Subcutaneous abdominal adipose tissue (tissue), 5 donors: Measurements from ENCODE around the gene MCTP1.

ENCODE experiments used
- H3K27ac ChIP-seq: one replicate; pipeline ENCODE4 v1.7.0; 2013; ENCODE audit warnings: low read depth, mild to moderate bottlenecking, inconsistent platforms, low read length, moderate library complexity
- H3K27me3 ChIP-seq, 5 donors: one replicate each; pipeline ENCODE4 v1.7.0; 2013; ENCODE audit warnings: low read length in 5 of 5, inconsistent platforms in 1 of 5; ENCODE audit not compliant: control insufficient read depth in 5 of 5, insufficient read depth in 4 of 5
- H3K36me3 ChIP-seq, 5 donors: one replicate each; pipeline ENCODE4 v1.7.0; 2013; ENCODE audit warnings: low read length in 5 of 5; ENCODE audit not compliant: control insufficient read depth in 5 of 5, insufficient read depth in 5 of 5
- H3K4me1 ChIP-seq, 5 donors: one replicate each; pipeline ENCODE4 v1.7.0; 2013; ENCODE audit warnings: low read length in 5 of 5, mild to moderate bottlenecking in 3 of 5, moderate library complexity in 1 of 5; ENCODE audit not compliant: control insufficient read depth in 5 of 5, insufficient read depth in 5 of 5
- H3K4me3 ChIP-seq, 5 donors: one replicate each; pipeline ENCODE4 v1.7.0; 2013; ENCODE audit warnings: low read length in 5 of 5, low read depth in 1 of 5
- H3K9ac ChIP-seq, 5 donors: one replicate each; pipeline ENCODE4 v1.7.0; 2013; ENCODE audit warnings: low read length in 5 of 5, mild to moderate bottlenecking in 4 of 5, moderate library complexity in 3 of 5
- H3K9me3 ChIP-seq, 5 donors: one replicate each; pipeline ENCODE4 v1.7.0; 2013; ENCODE audit warnings: low read length in 5 of 5; ENCODE audit not compliant: control insufficient read depth in 5 of 5
- donor health status: healthy.
- donor health status: healthy.
- donor health status: healthy.
- donor health status: healthy.
- donor health status: healthy.

MCTP1 gene

DNA sequence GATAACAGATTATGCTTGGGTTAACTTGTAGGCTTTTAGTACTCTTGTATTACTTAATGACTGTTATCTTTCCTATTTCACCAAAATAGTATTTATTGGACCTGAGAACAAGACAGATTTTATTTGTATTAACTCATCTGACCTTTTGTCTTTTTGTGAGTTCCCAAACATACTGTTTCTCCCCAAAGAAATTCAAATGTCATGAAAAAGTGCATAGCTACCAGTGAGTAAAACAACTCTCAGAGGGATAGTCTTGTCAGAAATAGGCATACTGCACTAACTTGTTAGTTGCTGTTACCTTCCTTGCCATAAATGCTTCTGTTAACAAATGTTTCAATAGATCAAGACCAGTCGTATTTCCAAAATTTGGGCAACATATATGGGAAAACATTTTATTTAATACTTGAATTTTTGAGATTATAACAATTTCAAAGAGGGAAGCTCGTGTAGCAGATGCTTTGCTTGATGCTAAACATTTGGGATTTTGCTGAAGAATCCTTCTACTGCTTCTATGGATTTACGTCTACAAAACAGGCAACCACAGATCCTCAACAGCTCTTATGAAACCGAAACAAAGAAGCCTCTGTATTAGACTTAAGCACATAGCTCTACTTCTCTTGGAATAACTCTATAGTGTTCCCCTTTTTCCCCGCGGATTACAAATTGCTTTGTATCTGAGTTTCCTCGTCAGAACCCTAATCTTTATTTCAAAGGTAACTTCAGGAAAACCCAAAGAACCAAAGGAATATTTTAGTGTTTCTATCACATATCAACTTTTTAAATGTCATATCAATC lies 248.8 kb downstream of the MCTP1 start:
- Histone ChIP-seq H3K9ac (no peak overlapping the region), H3K36me3 (no peaks in the 10 kb centered on the region), H3K27me3 (no peaks in the 10 kb centered on the region), H3K4me3 (no peak overlapping the region), H3K27ac (no peak overlapping the region), H3K9me3 (peaks cover 0 to 9% (median 7%) of the 10 kb centered on the region in 5 donors), H3K4me1 (peaks cover 0 to 3% (median 0%) of the 10 kb centered on the region in 5 donors)

DNA sequence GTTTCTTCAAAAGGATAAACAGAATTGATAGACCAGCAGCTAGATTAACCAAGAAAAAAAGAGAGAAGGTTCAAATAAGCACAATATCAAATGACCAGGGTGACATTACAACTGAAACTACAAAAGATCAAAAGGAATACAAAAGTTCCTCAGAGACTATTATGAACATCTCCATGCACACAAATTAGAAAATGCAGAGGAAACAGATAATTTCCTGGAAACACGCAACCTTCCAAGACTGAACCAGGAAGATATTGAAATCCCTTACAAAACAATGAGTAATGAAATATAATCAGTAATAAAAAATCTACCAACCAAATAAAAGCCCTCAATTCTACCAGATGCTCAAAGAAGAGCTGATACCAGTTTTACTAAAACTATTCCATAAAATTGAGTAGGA lies 252.1 kb downstream of the MCTP1 start:
- peaks cover 0 to 23% (median 4%) of the 10 kb centered on the region in 5 donors for H3K4me1 ChIP-seq
- H3K27me3 ChIP-seq, result no peaks in the 10 kb centered on the region
- H3K9me3 ChIP-seq, result peaks cover 0 to 7% (median 0%) of the 10 kb centered on the region in 5 donors
- no peak overlapping the region for H3K9ac ChIP-seq
- no peak overlapping the region for H3K27ac ChIP-seq
- no peaks in the 10 kb centered on the region for H3K36me3 ChIP-seq
- no peak overlapping the region for H3K4me3 ChIP-seq

DNA sequence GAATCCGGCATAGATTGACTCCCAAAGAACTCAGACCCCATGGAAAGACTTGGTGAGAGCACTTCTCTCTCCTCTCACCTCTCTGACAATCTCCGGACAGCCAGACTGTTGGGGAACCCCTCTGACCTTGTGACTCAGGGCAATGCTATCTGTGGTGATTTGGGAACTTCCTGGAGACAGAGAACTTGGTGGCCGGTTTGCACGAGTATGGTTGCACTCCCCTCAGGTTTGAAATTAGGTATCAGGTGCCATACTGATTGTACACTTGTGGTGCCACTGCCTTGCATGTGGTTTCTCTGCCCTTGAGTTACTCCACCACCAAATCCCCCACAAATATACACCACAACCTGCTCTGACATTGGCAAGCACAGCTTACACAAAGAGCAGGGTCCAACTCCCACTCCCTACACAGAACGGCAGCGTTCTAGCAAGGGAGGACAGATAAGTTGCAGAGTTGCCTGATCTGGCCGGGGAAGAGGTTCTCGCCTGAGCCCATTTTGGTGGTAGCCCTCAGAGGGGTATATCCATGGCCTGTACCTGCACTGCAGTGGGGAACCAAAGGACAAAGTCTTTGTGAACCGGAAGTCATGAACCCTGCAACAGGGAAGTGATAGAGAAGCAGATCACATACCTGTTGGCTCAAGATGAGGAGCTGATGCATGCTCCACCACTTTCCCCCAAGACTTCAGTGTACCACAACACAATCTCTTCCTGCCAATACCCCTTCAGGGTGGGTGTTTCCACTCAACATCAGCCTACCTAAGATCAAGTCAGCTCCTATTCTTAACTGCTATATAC lies 255.1 kb downstream of the MCTP1 start:
- Histone ChIP-seq H3K9ac (no peak overlapping the region), H3K36me3 (peaks cover 0 to 2% (median 0%) of the 10 kb centered on the region in 5 donors), H3K9me3 (peaks cover 0 to 7% (median 0%) of the 10 kb centered on the region in 5 donors), H3K4me3 (no peak overlapping the region), H3K27me3 (no peaks in the 10 kb centered on the region), H3K4me1 (peaks cover 0 to 32% (median 4%) of the 10 kb centered on the region in 5 donors), H3K27ac (no peak overlapping the region)

DNA sequence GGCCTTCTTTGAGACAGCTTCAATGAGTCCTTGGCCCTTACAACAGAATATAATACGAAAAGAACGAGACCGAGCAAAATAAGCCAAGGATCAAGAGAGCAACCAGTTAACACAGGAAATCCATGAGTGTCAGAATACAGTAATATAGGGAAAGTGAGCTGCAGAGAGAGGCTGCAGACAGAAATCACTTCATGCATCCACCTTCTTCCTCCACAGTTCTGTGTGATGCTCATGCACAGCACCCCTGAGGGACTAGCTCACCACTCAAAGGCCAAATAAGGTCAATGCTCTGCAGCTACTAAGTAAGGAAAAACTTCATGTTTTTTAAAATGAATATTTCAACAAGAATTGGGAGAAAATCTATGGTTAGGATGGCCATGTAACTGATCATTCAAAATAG lies 257.1 kb downstream of the MCTP1 start:
- Histone ChIP-seq H3K9me3 (peaks cover 0 to 7% (median 0%) of the 10 kb centered on the region in 5 donors), H3K36me3 (peaks cover 0 to 2% (median 0%) of the 10 kb centered on the region in 5 donors), H3K27ac (no peak overlapping the region), H3K4me1 (peaks cover 0 to 32% (median 4%) of the 10 kb centered on the region in 5 donors), H3K27me3 (no peaks in the 10 kb centered on the region), H3K4me3 (peak overlapping the region in 1 of 5 donors; percentile 13), H3K9ac (no peak overlapping the region)

DNA sequence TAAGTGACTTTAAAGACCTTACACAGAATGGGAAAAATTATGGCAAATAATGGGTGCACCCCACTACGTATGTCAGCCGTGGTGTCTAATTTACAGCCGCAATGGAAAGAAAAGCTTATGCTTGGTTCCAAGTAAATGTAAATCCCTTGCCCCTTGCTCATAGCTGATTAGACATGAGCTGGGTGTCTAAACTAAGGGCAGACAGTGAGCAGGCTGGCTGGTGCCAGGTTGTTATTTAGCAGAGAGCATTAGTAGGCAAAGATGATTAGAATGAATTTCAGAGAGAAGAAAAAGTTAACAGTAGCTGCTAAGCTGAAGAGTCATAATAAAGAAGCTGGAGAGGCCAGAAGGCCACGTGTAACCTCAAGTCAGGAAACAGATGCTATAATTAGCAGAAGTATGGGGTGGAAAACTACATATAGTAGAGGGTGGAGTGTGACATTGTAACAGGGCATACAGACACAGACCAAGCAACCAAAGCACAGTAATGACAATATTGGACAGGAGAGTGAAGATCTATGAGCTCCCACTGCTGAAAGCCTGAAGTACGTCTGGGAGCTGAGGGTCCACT lies 257.7 kb downstream of the MCTP1 start:
- Histone ChIP-seq H3K27ac (no peak overlapping the region), H3K36me3 (peaks cover 0 to 2% (median 0%) of the 10 kb centered on the region in 5 donors)

DNA sequence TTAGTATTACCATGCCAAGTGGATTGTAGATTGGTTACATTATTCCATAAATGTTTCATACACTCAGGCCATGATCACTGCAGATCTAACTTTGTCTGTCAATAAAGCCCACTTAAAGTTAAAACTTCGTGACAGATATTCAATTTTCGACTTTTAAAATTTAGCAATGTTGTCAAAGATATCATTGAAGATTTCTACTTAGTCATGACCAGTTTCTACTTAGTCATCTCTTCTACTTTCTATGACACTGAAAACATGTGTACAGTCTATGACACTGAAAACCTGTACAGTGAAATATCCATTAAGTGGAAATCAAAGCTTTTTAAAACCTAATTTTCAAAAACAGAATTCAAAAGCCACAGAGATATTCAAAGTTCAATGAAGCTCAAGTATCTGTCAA lies 258.2 kb downstream of the MCTP1 start:
- Histone ChIP-seq H3K4me3 (no peak overlapping the region), H3K27me3 (no peaks in the 10 kb centered on the region)

More for the DNA sequence above, 257.7 kb downstream of the MCTP1 start:
- H3K9ac ChIP-seq, result no peak overlapping the region
- H3K27me3 ChIP-seq, result no peaks in the 10 kb centered on the region
- H3K4me1 ChIP-seq, result peaks cover 0 to 32% (median 4%) of the 10 kb centered on the region in 5 donors
- H3K9me3 ChIP-seq, result peaks cover 0 to 3% (median 0%) of the 10 kb centered on the region in 5 donors
- H3K4me3 ChIP-seq, result peak overlapping the region in 1 of 5 donors; percentile 13

DNA sequence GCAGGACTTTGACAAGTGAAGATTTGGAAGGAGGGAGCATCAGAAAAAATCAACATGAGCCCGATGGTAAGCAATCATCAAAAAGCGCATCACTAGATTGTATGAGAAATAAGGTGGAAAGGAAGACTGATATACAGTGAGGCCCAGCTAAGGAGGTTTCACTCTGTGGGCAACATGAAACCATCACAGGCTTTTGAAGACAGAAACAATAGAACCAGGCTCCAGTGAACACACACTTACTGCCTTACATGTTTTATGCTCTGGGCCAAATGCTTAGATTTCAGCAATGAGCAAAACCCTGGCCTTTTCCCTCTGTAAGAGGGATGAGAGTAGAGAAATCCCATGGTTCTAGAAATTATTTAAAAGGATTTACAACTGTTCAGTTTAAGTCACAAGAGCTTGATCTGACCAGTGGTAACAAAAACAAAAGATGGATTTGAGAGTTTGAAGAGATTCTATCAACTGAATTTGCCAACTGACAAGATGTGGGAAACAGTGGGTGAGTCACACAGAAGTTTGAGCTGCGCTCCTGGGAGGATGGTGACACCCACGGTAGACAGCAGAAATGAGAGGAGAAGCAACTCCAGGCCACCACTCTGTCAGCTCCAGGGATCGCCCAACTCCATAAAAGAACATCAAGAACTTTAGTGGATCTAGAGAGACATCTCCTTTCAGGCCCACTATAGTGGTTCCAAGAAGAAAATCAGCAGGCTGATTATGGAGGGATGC lies 261.8 kb downstream of the MCTP1 start:
- Histone ChIP-seq H3K9me3 (no peaks in the 10 kb centered on the region), H3K4me1 (peaks cover 0 to 15% (median 0%) of the 10 kb centered on the region in 5 donors), H3K4me3 (no peak overlapping the region), H3K36me3 (peaks cover 0 to 2% (median 0%) of the 10 kb centered on the region in 5 donors), H3K27me3 (no peaks in the 10 kb centered on the region), H3K9ac (no peak overlapping the region), H3K27ac (no peak overlapping the region)

More for the DNA sequence above, 258.2 kb downstream of the MCTP1 start:
- Histone ChIP-seq H3K36me3 (peaks cover 0 to 2% (median 0%) of the 10 kb centered on the region in 5 donors), H3K27ac (no peak overlapping the region), H3K4me1 (peaks cover 0 to 32% (median 4%) of the 10 kb centered on the region in 5 donors), H3K9me3 (no peaks in the 10 kb centered on the region), H3K9ac (no peak overlapping the region)

DNA sequence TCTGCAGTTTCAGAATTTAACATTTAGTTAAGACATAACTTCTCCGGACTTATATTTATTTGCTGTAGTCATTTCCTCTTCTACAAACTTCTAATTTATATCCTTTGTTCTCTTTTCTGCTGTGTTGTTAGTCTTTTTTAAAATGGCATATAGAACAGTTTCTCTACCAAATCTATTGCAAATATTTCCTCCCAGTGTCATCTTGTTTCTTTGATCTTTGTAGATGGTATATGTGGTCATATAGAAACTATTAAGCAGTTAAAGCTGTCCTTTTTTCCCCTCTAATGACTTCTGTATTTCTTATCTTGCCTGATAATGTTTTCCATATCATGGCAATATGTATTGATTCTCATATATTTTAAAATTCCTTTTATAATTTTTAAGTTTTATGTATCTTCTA lies 264.5 kb downstream of the MCTP1 start:
- no peaks in the 10 kb centered on the region for H3K27me3 ChIP-seq
- H3K36me3 ChIP-seq, result peaks cover 0 to 7% (median 0%) of the 10 kb centered on the region in 5 donors
- no peaks in the 10 kb centered on the region for H3K9me3 ChIP-seq
- H3K27ac ChIP-seq, result no peak overlapping the region
- H3K9ac ChIP-seq, result no peak overlapping the region
- peaks cover 0 to 5% (median 0%) of the 10 kb centered on the region in 5 donors for H3K4me1 ChIP-seq
- H3K4me3 ChIP-seq, result no peak overlapping the region

DNA sequence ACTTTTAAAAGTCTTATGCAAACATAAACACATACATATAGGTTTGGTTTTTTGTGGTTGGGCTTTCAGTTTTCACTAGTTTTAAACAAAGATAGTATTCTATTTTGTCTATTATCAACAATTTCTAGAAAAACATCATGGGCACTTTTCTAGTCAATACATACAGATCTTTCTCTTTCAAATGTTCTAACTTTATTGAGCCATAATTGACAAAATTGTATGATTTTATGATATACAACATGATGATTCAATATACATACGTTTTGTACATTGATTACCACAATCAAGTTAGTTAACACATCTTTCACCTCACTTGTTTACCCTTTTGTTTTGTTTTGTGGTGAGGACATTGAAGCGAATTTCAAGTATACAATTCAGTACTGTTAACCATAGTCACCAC lies 265.9 kb downstream of the MCTP1 start:
- Histone ChIP-seq H3K27ac (no peak overlapping the region), H3K9ac (no peak overlapping the region), H3K4me1 (peaks cover 0 to 5% (median 0%) of the 10 kb centered on the region in 5 donors), H3K9me3 (peaks cover 0 to 2% (median 0%) of the 10 kb centered on the region in 5 donors), H3K4me3 (no peak overlapping the region), H3K27me3 (no peaks in the 10 kb centered on the region), H3K36me3 (peaks cover 0 to 7% (median under 1%) of the 10 kb centered on the region in 5 donors)
